GM12874 (cell line): ENCODE measurements around the gene MYO16.

Experiments
- TF ChIP-seq, protein P1 (sequence below): IDR thresholded peaks from 2 replicates; pipeline ENCODE4 v1.5.1; 2011; ENCODE audit warnings: low read depth, mild to moderate bottlenecking, control low read depth, low read length, moderate library complexity; ENCODE audit not compliant: insufficient read depth

The MYO16 gene

GRCh38 chr13:108705031-108705430 lies 75.6 kb downstream of the MYO16 start:
- TF ChIP-seq, protein P1, sequence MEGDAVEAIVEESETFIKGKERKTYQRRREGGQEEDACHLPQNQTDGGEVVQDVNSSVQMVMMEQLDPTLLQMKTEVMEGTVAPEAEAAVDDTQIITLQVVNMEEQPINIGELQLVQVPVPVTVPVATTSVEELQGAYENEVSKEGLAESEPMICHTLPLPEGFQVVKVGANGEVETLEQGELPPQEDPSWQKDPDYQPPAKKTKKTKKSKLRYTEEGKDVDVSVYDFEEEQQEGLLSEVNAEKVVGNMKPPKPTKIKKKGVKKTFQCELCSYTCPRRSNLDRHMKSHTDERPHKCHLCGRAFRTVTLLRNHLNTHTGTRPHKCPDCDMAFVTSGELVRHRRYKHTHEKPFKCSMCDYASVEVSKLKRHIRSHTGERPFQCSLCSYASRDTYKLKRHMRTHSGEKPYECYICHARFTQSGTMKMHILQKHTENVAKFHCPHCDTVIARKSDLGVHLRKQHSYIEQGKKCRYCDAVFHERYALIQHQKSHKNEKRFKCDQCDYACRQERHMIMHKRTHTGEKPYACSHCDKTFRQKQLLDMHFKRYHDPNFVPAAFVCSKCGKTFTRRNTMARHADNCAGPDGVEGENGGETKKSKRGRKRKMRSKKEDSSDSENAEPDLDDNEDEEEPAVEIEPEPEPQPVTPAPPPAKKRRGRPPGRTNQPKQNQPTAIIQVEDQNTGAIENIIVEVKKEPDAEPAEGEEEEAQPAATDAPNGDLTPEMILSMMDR: no peak

GRCh38 chr13:108707584-108707983 lies 78.2 kb downstream of the MYO16 start:
- TF ChIP-seq, protein P1: no peak

DNA sequence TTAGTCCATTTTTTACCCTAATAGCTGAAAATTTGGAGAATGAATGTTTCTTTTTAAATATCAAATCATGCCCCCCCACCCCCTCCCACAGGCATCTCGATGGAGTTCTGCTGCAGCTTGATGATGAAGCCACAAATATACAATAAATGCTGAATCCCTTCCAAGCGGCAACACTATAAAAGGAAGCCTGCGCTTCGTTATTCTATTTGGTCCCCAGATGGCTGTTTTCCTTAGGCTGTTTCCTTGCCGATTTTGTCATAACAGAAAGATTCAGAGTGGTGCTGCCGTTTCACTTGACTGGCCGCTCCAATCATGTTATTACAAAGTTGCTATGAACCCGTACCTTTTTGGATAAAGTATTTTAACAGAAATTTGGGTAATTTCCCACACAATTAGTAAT lies 79.5 kb downstream of the MYO16 start:
- TF ChIP-seq, protein P1: no peak

DNA sequence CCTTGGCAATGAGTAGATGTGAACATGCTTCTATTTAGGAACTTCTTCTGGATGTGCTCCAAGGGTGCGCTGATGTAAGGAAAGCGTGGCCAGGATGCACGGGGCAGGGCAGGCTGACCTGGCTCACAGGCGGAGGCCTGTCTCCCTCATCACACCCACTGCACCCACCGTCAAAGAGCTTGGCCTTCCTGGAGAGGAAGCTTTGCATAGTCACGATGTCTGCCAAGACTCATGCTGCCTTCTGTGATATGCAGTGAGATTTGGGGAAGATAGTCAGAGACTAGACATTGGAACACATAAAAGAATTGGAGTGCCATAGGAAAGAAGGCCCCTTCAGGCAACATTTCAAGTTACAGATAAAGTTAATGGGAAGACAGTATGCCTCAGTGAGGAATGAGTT lies 82.0 kb downstream of the MYO16 start:
- TF ChIP-seq, protein P1: no peak

DNA sequence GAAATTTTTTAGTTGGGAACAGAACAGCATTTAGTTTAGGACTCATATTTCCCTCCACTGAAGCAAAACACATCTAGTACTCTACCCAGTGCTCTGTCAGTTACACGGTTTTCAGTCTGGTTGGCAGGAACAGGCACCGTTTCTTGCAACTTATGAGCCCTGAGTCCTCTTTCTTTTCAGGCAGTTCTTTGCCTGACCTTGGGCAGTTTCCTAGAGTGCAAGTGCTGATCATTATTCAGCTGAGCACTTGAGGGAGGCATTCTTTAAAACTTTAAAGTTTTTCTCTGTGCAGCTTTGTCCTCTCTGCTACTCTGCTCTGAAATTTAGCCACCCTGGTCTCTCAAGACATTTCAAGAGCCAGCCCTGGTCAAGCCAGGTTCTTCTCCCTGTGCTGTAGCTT lies 96.1 kb downstream of the MYO16 start:
- TF ChIP-seq, protein P1: no peak

DNA sequence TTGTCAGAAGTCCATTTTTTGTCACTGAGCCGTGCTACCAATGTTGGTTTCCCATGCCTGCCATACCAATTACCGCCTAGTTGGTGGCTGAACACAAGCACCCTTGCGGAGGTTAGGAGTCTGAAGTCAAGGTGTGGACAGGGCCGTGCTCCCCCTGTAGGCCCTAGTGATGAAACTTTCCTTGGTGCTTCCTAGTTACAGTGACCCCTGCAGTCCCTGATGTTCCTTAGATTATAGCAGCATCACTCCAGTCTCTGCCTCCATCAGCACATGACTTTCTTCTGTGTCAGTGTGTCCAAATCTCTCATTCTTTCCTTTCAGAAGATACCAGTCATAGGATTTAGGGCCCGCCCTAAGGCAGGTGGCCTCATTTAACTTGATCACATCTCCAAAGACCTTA lies 99.0 kb downstream of the MYO16 start:
- TF ChIP-seq, protein P1: no peak

DNA sequence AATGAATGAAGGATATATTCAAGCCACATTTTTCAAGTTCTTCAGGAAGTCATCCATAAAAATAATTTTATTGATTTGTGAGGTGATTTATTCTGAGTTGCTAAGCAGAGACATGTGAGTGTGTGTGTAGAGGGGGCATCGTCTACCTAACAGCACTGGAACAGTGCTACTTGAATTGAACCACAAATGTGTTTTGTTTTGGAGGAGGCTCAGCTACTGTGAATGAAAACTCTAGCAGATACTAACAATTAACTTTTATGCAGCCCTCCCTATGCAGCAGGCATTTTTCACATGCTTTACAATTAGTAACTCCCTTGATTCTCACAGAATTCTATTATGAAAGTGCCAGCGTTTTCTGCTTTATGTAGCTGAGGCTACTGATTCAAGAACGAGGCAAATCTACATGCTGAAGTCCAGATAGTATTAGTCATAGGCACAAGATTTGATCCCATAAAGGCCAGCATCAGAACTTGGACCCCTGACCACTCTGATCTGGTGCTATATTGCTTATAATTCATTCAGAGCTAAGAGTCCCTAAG lies 103.7 kb downstream of the MYO16 start:
- TF ChIP-seq, protein P1: no peak

DNA sequence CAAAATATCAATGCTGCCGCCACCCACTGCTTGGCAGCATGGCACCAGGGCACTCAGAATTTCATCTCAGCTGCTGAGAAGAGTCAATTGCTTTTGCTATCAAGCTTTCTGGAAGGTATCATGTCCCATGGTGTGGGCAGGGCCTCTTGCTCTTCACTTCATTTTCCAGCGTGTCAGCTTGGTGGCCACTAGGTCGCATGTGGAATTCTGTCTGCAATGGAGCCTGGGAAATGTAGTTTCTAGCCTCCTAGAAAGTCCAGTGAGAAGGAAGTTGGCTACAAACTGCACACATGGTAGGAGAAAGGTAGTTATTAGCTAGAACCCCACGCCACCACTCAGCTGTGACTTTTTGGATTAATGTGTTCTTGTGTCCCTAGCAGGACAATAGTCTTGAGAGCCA lies 105.3 kb downstream of the MYO16 start:
- TF ChIP-seq, protein P1: no peak
